NK-92 treated with Interleukin-12 subunit alpha and Interleukin-12 subunit beta, amount 100 ng/mL, for 24 hours (cell line): ENCODE data around the gene SRPK2.
"Not testable (repeated sequence)": the region's sequence is repeated elsewhere in the genome, so short reads cannot be mapped to it uniquely, and the experiment has no call there.

Experiments
- DNase-seq: peaks from one replicate; lab custom pipeline; 2025; lab: John Stamatoyannopoulos, UW

Gene SRPK2

GRCh38 chr7:105339404-105340323 lies 49.1 kb downstream of the SRPK2 start:
- no peak for DNase-seq

GRCh38 chr7:105337529-105337928 lies 51.2 kb downstream of the SRPK2 start:
- no peak for DNase-seq

GRCh38 chr7:105336009-105336408 lies 52.7 kb downstream of the SRPK2 start:
- no peak for DNase-seq

GRCh38 chr7:105332661-105333060 lies 56.1 kb downstream of the SRPK2 start:
- not testable (repeated sequence) for DNase-seq

GRCh38 chr7:105330526-105330925 lies 58.2 kb downstream of the SRPK2 start:
- DNase-seq = no peak

GRCh38 chr7:105327201-105327600 lies 61.5 kb downstream of the SRPK2 start:
- DNase-seq = no peak

GRCh38 chr7:105325216-105325904 lies 63.4 kb downstream of the SRPK2 start:
- no peak for DNase-seq

GRCh38 chr7:105324606-105325005 lies 64.1 kb downstream of the SRPK2 start:
- not testable (repeated sequence) for DNase-seq

- DNase-seq = no peak
Measured at GRCh38 chr7:105323366-105323765, 65.4 kb downstream of the SRPK2 start.

- no peak for DNase-seq
Measured at GRCh38 chr7:105322655-105323277, 66.0 kb downstream of the SRPK2 start.

GRCh38 chr7:105321754-105322455 lies 66.8 kb downstream of the SRPK2 start:
- no peak for DNase-seq

GRCh38 chr7:105320896-105321295 lies 67.8 kb downstream of the SRPK2 start:
- DNase-seq = no peak

- no peak for DNase-seq
Measured at GRCh38 chr7:105319578-105319977, 69.1 kb downstream of the SRPK2 start.

GRCh38 chr7:105316578-105317344 lies 72.0 kb downstream of the SRPK2 start:
- no peak for DNase-seq

GRCh38 chr7:105315357-105315756 lies 73.4 kb downstream of the SRPK2 start:
- no peak for DNase-seq

GRCh38 chr7:105309235-105310169 lies 79.2 kb downstream of the SRPK2 start:
- DNase-seq = no peak

- DNase-seq = no peak
Measured at GRCh38 chr7:105307163-105307672, 81.5 kb downstream of the SRPK2 start.

GRCh38 chr7:105306298-105306748 lies 82.4 kb downstream of the SRPK2 start:
- no peak for DNase-seq

- no peak for DNase-seq
Measured at GRCh38 chr7:105305633-105306032, 83.1 kb downstream of the SRPK2 start.
